ENCODE measurements around the gene VWF.

The VWF gene

GRCh38 chr12:5941907-5942306 is 182.6 kb downstream of the VWF start:
- Mint-ChIP-seq H3K36me3 (no peaks in the 10 kb centered on the region), H3K4me1 (peaks cover 3% of the 10 kb centered on the region), H3K27ac (no peak overlapping the region), H3K27me3 (peaks cover 34% of the 10 kb centered on the region), H3K9me3 (no peaks in the 10 kb centered on the region), H3K4me3 (no peak overlapping the region)
- ATAC-seq (ENCODE audit: low read depth) (no peak), DNase-seq (ENCODE audit: low spot score in 2 of 2) (no peak)

GRCh38 chr12:5927732-5928516 is 196.5 kb downstream of the VWF start:
- no peak for ATAC-seq (ENCODE audit: low read depth)
- Mint-ChIP-seq H3K9me3 (peaks cover 2% of the 10 kb centered on the region), H3K27ac (no peak overlapping the region), H3K4me3 (no peak overlapping the region), H3K27me3 (peaks cover 27% of the 10 kb centered on the region), H3K36me3 (no peaks in the 10 kb centered on the region), H3K4me1 (no peaks in the 10 kb centered on the region)
- DNase-seq (ENCODE audit: low spot score in 2 of 2) = no peak

GRCh38 chr12:5925646-5926045 is 198.8 kb downstream of the VWF start:
- Mint-ChIP-seq H3K9me3 (no peaks in the 10 kb centered on the region), H3K27ac (no peak overlapping the region), H3K4me3 (no peak overlapping the region), H3K36me3 (no peaks in the 10 kb centered on the region), H3K27me3 (peaks cover 23% of the 10 kb centered on the region), H3K4me1 (no peaks in the 10 kb centered on the region)
- ATAC-seq (ENCODE audit: low read depth) = no peak
- no peak for DNase-seq (ENCODE audit: low spot score in 2 of 2)

DNA sequence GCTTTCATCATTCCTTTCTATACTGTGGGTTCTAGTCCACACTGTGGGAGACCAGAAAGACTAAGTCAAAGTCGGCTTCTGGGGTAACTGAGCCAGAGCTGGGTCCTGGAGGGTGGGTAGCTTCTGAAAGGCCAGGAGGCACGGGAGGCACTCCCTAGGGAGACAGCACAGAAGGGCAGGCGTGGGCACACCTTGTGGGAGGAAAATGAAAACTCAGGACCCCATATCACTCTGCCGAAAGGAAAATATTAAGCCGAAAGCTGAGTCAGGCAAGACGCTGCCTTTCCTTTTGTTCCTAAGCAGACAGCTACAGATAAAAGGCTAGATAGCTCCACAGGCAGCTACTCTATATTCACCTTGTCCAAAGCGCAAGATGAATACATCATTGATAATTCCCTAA is 200.1 kb downstream of the VWF start:
- DNase-seq (ENCODE audit: low spot score in 2 of 2) (no peak), ATAC-seq (ENCODE audit: low read depth) (no peak)
- Mint-ChIP-seq H3K27me3 (peaks cover 22% of the 10 kb centered on the region), H3K36me3 (no peaks in the 10 kb centered on the region), H3K4me1 (no peaks in the 10 kb centered on the region), H3K9me3 (no peaks in the 10 kb centered on the region), H3K4me3 (no peak overlapping the region), H3K27ac (no peak overlapping the region)

- Mint-ChIP-seq H3K27me3 (peaks cover 25% of the 10 kb centered on the region), H3K4me1 (no peaks in the 10 kb centered on the region), H3K9me3 (no peaks in the 10 kb centered on the region), H3K27ac (no peak overlapping the region), H3K4me3 (no peak overlapping the region), H3K36me3 (no peaks in the 10 kb centered on the region)
- DNase-seq (ENCODE audit: low spot score in 2 of 2) = no peak
- ATAC-seq (ENCODE audit: low read depth) = no peak
Observed at GRCh38 chr12:5923751-5924150, 200.7 kb downstream of the VWF start.

DNA sequence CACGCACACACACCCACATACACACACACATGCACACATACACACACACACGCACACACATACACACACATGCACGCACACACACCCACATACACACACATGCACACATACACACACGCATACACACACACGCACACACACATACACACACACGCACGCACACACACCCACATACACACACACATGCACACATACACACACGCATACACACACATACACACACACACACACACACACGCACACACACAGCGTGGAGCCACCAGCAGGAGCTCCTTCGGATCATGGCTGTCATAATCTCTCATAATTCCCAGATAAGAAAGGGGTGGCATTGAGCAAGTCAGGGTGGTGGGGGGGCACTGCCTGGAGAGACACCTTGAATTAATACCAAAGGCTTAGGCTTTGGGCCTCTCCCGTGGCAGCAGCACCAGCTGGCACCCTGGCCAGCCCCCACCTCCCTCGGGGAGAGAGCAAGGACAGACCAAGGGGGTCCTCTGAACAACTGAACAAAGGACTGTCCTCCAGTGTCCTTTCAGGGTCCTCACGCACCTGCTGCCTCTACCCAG is 201.3 kb downstream of the VWF start:
- Mint-ChIP-seq H3K36me3 (no peaks in the 10 kb centered on the region), H3K9me3 (no peaks in the 10 kb centered on the region), H3K4me3 (no peak overlapping the region), H3K4me1 (no peaks in the 10 kb centered on the region), H3K27ac (no peak overlapping the region), H3K27me3 (peaks cover 26% of the 10 kb centered on the region)
- ATAC-seq (ENCODE audit: low read depth) = no peak
- no peak for DNase-seq (ENCODE audit: low spot score in 2 of 2)

DNA sequence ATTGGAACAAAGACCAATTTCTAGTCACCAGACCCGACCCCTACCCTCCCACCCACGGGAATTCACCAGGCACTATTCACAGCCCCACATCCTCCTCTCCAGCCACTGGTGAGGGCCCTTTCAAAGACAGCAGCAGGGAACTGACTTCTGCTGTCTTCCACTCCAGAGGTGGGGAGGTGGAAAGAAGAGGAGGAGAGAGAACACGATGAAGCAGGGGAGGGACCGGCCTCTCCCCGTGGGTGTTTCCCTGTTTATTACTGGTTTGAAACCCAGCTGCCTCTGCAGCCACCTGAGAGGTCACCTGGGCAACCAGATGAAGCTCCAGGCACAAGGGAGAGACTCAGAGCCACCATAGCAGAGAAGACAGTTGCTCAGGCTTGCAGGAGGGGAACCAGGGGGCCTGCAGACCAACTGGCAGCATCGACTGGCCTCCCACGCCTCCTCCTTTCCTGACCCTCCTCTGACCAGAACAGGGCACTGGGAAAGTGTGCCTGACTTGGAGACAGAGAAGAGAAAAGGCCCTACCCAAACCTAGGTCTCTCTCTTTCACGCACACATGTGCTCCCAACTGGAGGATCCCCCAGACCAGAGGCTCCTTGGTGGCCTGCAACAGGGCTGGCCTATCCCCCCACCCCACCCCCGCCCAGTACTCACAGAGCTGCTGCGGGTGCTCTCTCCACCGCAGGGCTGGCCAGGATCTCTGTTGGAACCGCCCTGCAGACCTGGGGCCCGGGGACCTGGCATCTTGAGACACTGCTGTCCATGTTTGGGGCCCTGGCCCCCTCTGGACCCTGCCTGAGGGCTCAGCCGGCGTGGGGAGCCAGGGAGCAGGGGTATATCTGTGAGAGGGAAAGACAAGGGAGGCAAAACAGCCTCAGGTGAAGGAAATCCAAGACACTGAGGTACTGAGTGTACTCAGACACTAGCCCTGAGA is 202.2 kb downstream of the VWF start:
- Mint-ChIP-seq H3K27ac (no peak overlapping the region), H3K27me3 (peaks cover 19% of the 10 kb centered on the region), H3K36me3 (no peaks in the 10 kb centered on the region), H3K4me1 (no peaks in the 10 kb centered on the region), H3K9me3 (no peaks in the 10 kb centered on the region), H3K4me3 (no peak overlapping the region)
- ATAC-seq (ENCODE audit: low read depth) (no peak), DNase-seq (ENCODE audit: low spot score in 2 of 2) (no peak)

DNA sequence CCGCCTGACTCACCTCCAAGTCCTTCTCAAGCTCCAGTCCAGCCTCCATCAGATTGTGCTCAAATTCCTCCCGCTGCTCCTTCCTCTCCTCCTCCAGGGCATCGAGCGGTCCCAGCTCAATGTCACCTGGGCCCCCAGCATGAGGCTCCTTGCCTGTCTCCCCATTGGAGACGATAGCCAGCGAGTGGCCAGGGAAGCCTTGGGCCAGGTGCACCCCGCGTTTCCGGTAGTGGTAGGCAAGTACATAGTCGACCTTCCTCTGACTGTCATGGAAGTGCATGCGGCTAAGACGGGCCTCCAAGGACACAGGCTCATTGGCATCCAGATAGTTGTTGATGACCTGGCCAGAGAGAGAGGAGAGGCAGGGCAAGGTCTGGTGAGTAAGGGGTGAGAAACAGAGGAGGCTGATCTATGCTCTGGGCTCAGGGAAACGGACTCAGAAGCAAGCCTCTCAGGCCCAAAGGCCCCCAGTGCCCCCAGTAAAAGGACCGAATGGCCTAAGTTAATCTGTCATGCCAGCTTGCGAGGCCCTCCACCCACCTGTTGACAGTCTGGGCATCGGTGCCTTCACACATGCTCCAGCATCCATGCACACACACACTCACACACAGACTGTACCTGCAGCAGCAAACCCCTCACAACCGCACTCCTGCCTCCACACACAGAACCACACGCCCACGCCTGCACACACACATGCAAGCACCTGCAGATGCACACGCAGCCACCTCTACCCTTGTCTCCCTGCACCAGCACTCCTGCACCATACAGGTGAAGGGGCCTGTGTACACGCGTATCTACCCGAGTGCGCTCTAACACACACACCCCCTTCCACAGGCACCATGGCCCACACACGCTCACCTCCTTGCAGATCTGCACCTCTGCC is 203.2 kb downstream of the VWF start:
- Mint-ChIP-seq H3K27ac (no peak overlapping the region), H3K36me3 (no peaks in the 10 kb centered on the region), H3K9me3 (no peaks in the 10 kb centered on the region), H3K4me3 (no peak overlapping the region), H3K27me3 (peaks cover 17% of the 10 kb centered on the region), H3K4me1 (no peaks in the 10 kb centered on the region)
- DNase-seq (ENCODE audit: low spot score in 2 of 2) (no peak), ATAC-seq (ENCODE audit: low read depth) (no peak)

DNA sequence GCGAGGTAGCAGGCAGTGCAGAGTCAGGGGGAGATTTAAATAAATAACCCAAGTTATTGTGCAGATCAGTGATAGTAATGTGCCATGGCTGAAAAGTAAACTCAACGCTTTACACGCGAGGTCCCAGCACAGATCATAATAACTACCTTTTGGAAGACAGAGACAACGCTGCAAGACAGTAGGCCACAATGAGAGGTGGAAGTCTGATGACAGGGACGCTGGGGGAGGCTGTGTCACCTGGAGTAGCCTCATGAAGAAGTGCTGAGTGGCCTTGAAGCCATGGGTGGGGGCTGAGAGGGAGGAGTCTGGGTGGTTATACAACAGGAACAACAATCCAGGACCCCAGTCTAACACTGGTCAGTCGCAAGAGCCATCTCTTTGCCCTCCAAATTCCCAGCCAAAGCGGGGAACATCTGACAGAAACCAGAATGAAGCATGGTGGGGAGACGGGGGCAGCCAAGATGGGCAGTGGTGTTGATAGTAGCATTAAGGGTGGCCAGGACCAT is 207.6 kb downstream of the VWF start:
- no peak overlapping the region for H3K27ac Mint-ChIP-seq
- no peaks in the 10 kb centered on the region for H3K36me3 Mint-ChIP-seq
- no peak for DNase-seq (ENCODE audit: low spot score in 2 of 2)
- no peak overlapping the region for H3K4me3 Mint-ChIP-seq
- no peaks in the 10 kb centered on the region for H3K9me3 Mint-ChIP-seq
- no peaks in the 10 kb centered on the region for H3K4me1 Mint-ChIP-seq
- no peak for ATAC-seq (ENCODE audit: low read depth)
- peaks cover 10% of the 10 kb centered on the region for H3K27me3 Mint-ChIP-seq

DNA sequence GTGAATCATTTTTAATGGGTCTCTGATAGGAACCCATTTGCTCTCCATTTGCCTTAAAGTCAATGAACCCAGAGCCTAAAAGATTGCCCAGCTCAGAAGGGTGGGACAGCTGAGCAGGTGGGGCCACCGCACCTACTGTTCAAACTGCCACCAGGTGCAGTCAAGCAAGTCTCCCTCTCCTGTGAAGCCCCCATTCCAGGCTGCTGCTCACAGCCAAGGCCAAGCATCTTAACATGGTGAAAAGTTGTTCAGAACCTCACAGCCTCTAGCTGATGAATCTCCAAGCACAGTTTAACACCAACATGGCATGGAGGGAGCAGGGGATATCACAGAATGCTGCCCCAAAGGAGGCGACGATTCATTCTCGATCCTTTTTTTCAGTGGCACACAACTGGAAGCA is 209.0 kb downstream of the VWF start:
- H3K27ac Mint-ChIP-seq = no peak overlapping the region
- H3K36me3 Mint-ChIP-seq = no peaks in the 10 kb centered on the region
- ATAC-seq (ENCODE audit: low read depth) = no peak
- peaks cover 10% of the 10 kb centered on the region for H3K27me3 Mint-ChIP-seq
- no peak overlapping the region for H3K4me3 Mint-ChIP-seq
- H3K9me3 Mint-ChIP-seq = no peaks in the 10 kb centered on the region
- H3K4me1 Mint-ChIP-seq = no peaks in the 10 kb centered on the region
- no peak for DNase-seq (ENCODE audit: low spot score in 2 of 2)

GRCh38 chr12:5914387-5915149 is 209.9 kb downstream of the VWF start:
- Mint-ChIP-seq H3K36me3 (no peaks in the 10 kb centered on the region), H3K4me1 (no peaks in the 10 kb centered on the region), H3K27ac (no peak overlapping the region), H3K27me3 (peaks cover 7% of the 10 kb centered on the region), H3K9me3 (no peaks in the 10 kb centered on the region), H3K4me3 (no peak overlapping the region)
- ATAC-seq (ENCODE audit: low read depth) (no peak), DNase-seq (ENCODE audit: low spot score in 2 of 2) (no peak)

DNA sequence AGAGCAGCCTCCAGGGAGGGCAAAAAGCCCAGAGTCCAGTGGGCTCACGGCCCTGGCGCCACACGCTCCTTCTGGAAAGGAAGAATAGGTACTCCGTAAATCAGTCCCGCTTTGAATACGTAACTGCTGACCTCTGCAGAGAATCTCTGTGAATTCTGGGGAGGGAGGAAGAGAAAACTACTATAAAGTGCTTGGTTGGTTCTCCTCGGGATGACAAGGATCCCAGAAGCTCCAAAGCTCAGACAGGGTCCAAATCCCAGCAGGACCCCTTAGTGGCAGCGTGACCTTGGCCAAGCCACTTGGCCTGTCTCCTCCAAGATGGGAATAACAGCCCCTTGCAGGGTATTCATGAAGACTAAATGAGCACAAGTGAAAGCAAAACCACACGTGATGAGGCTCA is 211.1 kb downstream of the VWF start:
- no peaks in the 10 kb centered on the region for H3K4me1 Mint-ChIP-seq
- peaks cover 2% of the 10 kb centered on the region for H3K27me3 Mint-ChIP-seq
- H3K36me3 Mint-ChIP-seq = no peaks in the 10 kb centered on the region
- no peak overlapping the region for H3K4me3 Mint-ChIP-seq
- ATAC-seq (ENCODE audit: low read depth) (no peak), DNase-seq (ENCODE audit: low spot score in 2 of 2) (no peak)
- no peaks in the 10 kb centered on the region for H3K9me3 Mint-ChIP-seq
- no peak overlapping the region for H3K27ac Mint-ChIP-seq
